Stimulated activated CD4-positive, alpha-beta T cell treated with anti-CD3 and anti-CD28 coated beads, Interleukin-1b, Interleukin-23, amount 100 ng/mL, for 1 hour (primary cell): ENCODE measurements around the gene TMEM203.
A peak's percentile ranks its signal among the peaks of the same experiment; 100 is the strongest.

ENCODE experiments used
- DNase-seq, 2 donors: peaks; one replicate each; pipeline ENCODE4 v3.0.0-alpha.2; 2020; ENCODE audit warnings: low read depth in 2 of 2

TMEM203 gene

DNA sequence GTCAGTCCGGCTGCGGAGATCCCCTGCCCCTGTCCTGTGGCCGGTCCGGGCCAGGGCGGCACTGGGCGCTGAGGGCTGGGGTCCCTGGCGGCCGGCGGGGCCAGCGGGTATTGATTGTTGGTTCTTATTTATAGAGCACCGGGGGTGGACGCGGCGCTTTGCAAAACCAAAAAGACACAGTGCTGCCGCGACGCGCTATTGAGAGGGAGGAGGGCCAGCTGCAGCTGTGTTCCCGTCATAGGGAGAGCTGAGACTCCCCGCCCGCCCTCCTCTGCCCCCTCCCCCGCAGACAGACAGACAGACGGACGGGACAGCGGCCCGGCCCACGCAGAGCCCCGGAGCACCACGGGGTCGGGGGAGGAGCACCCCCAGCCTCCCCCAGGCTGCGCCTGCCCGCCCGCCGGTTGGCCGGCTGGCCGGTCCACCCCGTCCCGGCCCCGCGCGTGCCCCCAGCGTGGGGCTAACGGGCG lies 38.1 kb downstream of the TMEM203 start:
- DNase-seq: no peak

DNA sequence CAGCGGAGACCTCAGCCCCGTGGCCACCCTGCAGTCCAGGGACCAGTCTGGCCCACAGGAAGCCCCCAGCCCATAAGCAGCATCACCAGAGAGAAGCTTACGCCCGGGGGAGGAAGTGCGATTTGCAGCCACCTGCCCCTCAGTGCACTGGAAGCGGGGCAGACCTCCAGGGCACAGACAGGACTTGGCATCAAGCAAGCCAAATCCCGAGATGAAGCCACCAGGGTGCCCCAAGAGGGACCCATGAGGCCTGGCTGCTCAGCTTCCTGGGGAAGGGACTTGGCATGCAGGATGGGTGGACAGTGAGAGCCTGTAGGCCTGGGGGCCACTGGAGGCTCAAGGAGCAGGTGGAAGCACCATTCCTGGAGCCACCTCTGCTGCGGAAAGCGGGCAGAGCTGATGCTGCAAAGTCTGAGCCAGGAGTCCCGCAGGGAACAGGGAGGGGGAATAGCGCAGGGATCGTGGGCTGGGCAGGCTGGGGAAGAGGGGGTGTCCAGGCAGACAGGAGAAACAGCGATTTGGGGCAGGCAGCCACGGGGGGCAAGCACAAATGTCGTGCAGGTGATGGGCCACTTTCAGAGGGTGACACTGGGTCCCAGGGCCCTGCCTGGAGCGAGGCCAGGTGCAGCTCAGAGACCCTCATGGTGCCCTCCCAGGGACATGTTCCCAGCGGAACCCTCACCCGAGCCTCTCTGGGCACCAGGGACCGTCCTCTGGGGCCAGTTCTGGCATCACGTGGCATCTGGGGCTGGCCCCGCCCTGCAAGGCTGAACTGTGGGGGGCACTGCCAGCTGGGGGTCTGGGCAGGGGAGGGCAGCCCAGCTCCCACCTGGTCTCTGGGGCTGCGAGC lies 38.8 kb downstream of the TMEM203 start:
- DNase-seq: no peak

DNA sequence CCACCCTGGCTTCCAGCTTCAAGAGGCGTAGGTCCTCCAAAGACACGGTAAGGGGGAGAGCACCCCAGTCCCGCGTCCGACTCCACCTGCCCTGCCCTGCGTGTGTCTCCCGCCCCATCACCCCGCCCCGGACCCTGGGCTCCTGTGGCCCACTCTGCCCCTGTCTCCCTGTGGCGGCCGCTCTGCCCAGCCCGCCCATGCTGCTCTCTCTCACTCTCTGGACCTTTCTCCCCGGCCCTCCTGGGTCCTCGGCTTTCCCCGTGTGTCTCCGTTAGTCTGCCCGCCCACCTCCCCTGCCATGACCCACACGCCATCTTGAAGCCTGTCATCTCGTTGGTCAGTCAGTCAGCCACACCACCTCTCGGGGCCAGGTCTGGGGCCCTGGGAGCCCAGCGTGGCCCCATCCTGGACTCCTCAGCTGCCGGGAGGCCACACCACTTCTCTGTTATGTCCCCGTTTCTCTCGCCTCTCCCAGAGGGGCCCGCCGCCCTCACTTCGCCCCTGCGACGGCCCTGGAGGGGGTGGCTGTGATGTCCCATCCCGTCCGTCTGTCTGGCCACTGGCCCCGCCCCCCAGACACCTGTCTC lies 40.1 kb downstream of the TMEM203 start:
- no peak for DNase-seq

DNA sequence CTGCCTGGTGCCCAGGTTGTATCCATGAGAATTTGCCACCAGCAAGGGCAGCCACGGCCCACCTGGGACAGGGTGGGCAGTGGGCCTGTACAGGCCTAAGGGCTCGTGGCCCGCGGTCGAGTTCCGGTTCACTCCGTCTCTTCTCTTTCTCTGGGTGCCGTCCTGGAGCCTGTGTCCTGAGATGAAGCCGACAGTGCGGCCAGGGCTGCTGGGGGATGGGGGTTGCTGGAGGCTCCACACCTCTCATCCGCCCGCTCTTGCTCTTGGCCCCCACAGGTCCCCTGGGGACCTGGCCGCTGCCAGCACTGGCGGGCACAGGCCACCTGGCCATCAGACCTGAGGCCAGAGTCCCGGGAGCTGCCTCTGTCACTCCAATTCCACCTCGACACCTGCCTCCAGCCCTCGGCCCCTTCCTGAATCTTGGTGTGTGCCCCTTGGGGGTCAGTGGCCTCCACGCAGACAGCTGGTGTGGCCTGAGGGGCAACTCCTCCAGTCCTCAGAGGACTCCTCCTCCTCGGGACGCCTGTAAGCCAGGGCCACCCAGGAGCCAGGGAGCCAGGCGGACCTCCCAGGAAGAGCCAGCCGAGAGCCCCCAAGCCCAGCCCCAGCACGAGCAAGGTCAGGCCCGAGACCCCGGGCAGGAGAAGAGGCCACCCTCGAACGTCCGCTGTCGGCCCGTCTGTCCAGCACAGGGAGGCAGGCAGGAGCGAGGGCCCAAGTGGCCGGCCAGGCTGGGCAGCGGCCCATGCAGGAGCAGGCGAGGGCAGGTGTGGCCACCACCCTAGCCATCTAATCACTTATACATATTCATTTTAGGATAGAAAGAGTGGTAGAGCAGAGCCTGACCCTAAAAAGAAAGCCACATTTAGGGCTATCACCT lies 40.8 kb downstream of the TMEM203 start:
- no peak for DNase-seq

DNA sequence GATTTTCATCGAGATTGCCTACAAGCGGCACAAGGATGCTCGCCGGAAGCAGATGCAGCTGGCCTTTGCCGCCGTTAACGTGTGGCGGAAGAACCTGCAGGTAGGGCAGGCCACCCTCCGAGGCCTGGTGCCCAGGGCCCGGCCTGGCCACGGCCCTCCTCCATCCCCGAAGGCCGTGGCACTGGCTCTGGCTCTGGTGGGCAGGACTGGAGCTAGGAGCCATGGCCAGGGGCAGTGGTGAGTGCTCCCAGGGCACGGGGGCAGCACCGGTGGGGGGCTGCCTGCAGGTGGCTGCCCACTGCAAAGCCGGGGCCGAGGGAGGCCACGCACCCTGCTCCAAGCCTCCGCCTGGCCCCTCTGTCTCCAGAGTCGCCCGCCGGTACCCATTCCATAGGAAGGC lies 41.6 kb downstream of the TMEM203 start:
- DNase-seq: no peak

DNA sequence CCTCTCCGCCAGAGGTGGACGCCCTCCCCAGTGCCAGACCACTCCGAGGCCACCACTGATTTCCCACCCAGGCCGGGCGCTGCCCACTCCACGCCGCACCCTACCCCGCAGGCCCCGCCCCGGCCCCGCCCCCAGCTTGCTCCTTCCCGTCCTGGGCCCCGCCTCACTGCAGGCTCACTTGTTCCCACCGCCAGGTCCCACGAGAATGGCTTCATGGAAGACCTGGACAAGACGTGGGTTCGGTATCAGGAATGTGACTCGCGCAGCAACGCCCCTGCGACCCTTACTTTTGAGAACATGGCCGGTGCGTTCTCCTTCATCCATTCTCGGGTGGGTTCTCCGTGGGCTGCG lies 42.1 kb downstream of the TMEM203 start:
- no peak for DNase-seq

DNA sequence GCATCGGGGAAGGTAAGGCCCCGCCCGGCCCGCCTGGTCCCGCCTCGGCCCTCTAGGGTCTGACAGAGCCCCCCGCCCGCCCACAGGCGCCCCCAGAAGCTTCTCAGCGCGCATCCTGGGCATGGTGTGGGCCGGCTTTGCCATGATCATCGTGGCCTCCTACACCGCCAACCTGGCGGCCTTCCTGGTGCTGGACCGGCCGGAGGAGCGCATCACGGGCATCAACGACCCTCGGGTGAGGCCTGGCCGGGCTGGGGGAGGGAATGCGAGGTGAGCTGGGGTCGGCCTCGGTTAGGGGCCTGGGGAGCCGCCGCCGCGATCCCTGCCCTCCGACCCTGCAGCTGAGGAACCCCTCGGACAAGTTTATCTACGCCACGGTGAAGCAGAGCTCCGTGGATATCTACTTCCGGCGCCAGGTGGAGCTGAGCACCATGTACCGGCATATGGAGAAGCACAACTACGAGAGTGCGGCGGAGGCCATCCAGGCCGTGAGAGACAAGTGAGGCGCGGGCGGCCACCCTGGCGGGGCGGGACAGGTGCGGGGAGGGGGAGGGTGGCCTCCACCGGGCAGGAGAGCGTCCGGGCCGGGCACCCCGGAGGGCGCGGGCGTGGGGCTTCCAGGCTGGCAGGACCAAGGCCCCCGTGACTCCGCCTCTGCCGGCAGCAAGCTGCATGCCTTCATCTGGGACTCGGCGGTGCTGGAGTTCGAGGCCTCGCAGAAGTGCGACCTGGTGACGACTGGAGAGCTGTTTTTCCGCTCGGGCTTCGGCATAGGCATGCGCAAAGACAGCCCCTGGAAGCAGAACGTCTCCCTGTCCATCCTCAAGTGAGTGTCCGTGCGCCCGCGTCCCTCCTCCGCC lies 42.7 kb downstream of the TMEM203 start:
- DNase-seq: no peak

DNA sequence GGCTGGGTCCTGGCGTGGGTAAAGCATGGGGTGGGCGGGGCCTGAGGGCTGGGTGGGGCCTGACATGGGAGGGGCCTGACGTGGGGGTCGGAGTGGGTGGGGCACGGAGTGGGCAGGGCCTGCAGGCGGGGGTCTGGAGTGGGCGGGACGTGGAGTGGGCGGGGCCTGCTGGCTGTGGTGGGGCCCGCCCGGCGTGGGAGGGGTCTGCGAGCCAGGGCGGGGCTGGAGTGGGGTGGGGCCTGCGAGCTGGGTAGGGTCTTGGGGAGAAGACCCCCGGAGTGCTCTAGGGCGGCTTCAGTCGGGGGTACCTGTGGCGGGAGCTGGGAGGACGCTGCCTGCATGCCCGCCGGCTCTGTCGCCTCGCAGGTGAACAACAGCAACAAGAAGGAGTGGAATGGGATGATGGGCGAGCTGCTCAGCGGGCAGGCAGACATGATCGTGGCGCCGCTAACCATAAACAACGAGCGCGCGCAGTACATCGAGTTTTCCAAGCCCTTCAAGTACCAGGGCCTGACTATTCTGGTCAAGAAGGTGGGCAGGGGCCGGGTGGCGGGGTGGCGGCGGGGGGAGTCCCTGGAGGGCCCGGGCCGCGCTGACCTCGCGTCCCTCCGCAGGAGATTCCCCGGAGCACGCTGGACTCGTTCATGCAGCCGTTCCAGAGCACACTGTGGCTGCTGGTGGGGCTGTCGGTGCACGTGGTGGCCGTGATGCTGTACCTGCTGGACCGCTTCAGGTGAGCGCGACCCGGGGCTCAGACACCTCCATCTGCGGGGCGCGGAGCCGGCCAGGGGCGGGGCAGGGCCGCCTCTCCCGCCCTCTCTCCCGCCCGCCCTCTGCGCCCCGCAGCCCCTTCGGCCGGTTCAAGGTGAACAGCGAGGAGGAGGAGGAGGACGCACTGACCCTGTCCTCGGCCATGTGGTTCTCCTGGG lies 43.6 kb downstream of the TMEM203 start:
- DNase-seq: no peak

DNA sequence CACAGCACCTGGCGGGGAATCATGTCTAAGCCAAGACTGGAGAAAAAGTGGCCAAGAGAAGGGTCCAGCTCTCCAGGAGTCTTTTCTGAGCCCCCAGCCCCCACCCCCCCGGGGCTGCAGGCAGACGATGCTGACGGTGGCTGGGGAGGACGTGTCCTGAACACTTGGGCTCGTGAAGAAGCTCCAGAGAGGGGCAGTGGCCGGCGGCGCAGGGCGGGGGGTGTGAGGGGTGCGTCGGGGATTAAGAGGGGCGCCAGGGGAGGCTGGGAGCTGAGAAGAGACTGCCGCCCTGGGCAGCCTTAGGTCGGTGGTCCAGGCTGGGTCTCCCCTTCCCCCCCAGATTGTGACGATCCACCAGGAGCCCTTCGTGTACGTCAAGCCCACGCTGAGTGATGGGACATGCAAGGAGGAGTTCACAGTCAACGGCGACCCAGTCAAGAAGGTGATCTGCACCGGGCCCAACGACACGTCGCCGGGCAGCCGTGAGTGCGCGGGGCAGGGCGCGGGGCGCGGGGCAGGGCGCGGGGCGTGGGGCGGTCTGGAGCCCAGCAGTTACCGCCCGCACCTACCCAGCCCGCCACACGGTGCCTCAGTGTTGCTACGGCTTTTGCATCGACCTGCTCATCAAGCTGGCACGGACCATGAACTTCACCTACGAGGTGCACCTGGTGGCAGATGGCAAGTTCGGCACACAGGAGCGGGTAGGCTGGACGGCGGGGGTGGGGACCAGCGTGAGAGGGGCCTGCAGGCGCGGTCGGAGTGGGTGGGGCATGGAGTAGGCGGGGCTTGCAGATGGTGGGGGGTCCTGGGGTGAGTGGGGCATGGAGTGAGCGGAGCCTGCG lies 44.5 kb downstream of the TMEM203 start:
- no peak for DNase-seq

DNA sequence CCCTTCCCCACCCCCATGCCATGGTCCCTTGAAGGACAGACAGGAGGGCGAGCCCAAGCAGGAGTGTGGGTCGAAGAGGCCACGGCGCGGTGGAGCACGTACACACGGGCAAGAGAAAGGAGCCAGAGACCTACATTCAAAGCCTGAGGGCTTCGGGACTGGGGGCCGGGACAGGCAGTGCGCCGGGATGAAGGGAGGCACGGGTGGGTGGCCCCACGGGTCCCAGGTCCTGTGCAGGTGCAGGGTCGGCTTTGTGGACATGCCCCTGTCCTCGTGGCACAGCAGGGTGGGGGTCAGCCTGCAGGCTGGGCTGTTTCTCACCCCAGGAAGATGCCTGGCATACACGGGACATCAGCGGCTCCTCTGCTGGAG lies 45.4 kb downstream of the TMEM203 start:
- DNase-seq: no peak

DNA sequence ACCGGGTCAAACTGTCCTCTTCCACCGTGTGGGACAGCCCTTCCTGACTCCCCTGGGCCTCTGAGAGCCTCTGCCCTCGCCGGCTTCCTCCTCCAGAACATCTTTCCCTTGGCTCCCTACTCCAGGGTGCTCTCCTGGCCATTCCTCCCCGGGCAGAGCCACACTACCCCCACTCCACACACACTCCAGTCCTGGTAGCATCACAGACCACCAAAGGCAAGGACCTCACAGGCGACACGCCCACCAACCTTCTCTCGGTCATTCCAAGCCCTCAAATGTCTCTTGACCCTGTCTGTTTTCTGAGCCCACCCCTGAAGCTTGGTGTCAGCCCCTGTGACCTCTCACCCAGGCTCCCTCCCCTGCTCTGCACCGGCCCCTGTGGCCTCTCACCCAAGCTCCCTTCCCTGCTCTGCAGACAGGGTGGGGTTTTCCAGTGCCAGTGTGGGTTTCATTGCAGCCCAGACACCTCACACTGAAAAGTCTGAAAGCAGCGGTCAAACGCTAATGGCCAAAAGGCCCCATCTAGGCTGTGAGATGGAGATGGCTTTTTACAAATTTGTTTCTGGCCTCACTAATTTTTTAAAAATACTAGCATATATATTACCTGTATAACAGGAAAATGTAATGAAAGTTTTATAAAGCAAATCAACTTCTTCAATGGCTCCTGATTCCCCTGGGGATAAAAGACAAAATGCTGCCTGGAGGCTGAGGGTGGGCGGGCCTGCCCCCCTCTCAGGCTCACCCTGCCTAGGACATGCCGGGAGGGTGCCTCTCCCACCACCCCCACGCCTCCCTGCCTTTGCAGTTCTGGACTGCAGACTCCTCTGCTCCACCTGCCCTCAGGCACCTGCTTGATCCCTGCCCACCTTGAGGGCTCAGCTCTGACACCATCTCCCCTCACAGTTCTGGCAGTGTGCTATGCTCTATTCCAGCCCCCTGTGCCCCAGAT lies 46.1 kb downstream of the TMEM203 start:
- DNase-seq: no peak

DNA sequence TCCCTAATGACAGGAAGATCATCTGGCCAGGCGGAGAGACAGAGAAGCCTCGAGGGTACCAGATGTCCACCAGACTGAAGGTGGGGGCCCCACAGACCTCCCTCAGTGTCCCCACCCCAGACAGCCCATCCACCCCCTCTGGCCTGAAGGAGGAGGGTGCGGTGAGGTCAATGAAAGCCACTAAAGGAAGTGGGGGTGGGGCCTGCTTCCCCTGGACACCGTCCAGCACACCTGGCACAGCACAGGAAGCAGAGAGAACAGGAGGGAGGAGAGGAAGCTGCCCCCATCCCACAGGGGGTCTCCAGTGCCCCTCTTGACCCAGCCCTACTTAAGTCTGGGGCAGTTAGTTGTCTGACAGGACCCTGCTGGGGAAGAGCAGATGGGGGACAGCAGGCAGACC lies 46.8 kb downstream of the TMEM203 start:
- no peak for DNase-seq

DNA sequence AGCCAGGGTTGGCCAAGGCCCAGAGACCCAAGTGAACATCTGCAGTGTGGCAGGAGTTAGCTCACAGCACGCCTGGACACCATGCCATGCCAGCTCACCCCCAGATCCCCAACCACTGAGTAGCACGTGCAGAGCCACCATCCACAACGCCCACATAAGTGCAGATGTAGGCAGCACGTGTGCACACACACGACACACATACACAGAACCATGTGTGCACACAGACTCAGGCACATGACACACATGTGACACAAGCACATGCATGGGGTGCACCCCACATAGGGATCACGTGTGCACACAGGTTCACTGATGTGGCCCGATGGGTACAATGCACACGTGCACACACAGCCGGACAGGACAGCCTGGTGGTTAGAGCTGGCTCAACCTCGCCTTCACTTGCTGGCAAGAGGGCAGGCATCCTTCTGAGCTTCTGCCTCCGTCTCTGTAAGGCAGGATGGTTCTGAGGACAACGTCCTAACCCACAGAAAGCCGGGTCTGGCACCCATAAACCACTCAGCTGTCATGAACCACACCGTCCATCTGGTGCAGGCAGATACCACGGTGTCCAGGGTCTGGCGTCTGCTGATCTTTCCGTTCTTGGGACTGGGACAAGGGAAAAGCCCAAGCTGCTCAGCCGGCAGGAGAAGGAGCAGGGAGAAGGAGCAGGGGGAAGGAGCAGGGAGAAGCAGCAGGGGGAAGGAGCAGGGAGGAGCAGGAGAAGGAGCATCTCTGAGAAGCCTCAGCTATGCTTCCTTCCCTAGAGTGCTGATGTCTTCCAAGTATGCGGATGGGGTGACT lies 47.6 kb downstream of the TMEM203 start:
- DNase-seq: no peak

DNA sequence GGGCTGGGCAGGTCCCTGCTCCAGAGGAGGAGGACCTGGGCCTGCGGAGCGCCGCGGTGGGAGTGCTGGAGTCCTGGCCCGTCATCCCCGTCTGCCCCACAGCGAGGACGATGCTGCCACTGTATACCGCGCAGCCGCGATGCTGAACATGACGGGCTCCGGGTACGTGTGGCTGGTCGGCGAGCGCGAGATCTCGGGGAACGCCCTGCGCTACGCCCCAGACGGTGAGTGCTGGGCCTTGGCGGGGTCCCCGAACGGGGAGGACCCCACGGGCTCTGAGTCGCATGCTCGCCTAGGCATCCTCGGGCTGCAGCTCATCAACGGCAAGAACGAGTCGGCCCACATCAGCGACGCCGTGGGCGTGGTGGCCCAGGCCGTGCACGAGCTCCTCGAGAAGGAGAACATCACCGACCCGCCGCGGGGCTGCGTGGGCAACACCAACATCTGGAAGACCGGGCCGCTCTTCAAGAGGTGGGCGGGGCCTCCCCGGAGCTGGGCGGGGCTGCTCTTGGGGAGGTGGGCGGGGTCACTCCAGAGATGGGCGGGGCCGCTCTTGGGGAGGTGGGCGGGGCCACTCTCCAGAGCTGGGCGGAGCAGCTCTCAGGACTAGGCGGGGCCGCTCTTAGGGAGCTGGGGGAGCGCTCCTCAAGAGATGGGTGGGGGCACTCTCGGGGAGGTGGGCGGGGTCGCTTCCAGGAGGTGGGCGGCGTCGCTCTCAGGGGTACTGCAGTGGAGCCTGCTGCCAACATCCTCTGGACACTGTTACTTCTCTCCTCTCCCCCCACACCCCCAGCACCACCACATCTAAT lies 48.7 kb downstream of the TMEM203 start:
- peak; percentile 24 to 45 for DNase-seq
